Measurements from ENCODE around the gene TLL2.

TLL2 gene

GRCh38 chr10:96460316-96460715, 53.4 kb downstream of the TLL2 start:
- no peak for DNase-seq

- no peak for DNase-seq
Measured at GRCh38 chr10:96457341-96457740, 56.4 kb downstream of the TLL2 start.

- no peak for DNase-seq
Measured at GRCh38 chr10:96456296-96456840, 57.4 kb downstream of the TLL2 start.

GRCh38 chr10:96453856-96454583, 59.7 kb downstream of the TLL2 start:
- no peak for DNase-seq

- DNase-seq = no peak
Measured at GRCh38 chr10:96452494-96453153, 61.1 kb downstream of the TLL2 start.

- DNase-seq = no peak
Measured at GRCh38 chr10:96450529-96451207, 63.1 kb downstream of the TLL2 start.

- no peak for DNase-seq
Measured at GRCh38 chr10:96448558-96448957, 65.2 kb downstream of the TLL2 start.

GRCh38 chr10:96448021-96448457, 65.7 kb downstream of the TLL2 start:
- DNase-seq = no peak

- DNase-seq = no peak
Measured at GRCh38 chr10:96446966-96447596, 66.6 kb downstream of the TLL2 start.

GRCh38 chr10:96441987-96442643, 71.6 kb downstream of the TLL2 start:
- DNase-seq = no peak

- DNase-seq = no peak
Measured at GRCh38 chr10:96441322-96441885, 72.3 kb downstream of the TLL2 start.

GRCh38 chr10:96440361-96441292, 73.1 kb downstream of the TLL2 start:
- no peak for DNase-seq

GRCh38 chr10:96439725-96440124, 74.0 kb downstream of the TLL2 start:
- no peak for DNase-seq

- no peak for DNase-seq
Measured at GRCh38 chr10:96436035-96436434, 77.7 kb downstream of the TLL2 start.

GRCh38 chr10:96431211-96431970, 82.3 kb downstream of the TLL2 start:
- no peak for DNase-seq

- DNase-seq = no peak
Measured at GRCh38 chr10:96427291-96427690, 86.4 kb downstream of the TLL2 start.

- no peak for DNase-seq
Measured at GRCh38 chr10:96422525-96422924, 91.2 kb downstream of the TLL2 start.

- no peak for DNase-seq
Measured at GRCh38 chr10:96421995-96422394, 91.7 kb downstream of the TLL2 start.

GRCh38 chr10:96420228-96421009, 93.3 kb downstream of the TLL2 start:
- no peak for DNase-seq
